GM23248 (cell line): Measurements from ENCODE around the gene C10orf90. TPM values are rescaled to one million over a fixed set of nuclear protein-coding genes. Genes with fewer than 3 reads are reported as not detected.
A peak's percentile ranks its signal among the peaks of the same experiment; 100 is the strongest.

Experiments used
- DNase-seq: peaks from one replicate; pipeline ENCODE4 v3.0.0-alpha.2; 2015
- H2AFZ ChIP-seq: fragments of 200-600 bp; sonication (generic); 2 replicates; pipeline ENCODE4 v1.6.1; 2016; ENCODE audit warnings: antibody characterized with exemption
- H3F3A ChIP-seq: fragments of 200-600 bp; sonication (generic); 2 replicates; pipeline ENCODE4 v1.6.1; 2016; ENCODE audit warnings: mild to moderate bottlenecking, antibody characterized with exemption, mixed run types; ENCODE audit not compliant: insufficient read depth
- H3K27ac ChIP-seq: fragments of 200-600 bp; sonication (generic); 2 replicates; pipeline ENCODE4 v1.5.1; 2016; ENCODE audit warnings: mild to moderate bottlenecking
- H3K27me3 ChIP-seq: fragments of 200-600 bp; sonication (generic); replicated peaks from 2 replicates; pipeline ENCODE4 v1.6.1; 2016; ENCODE audit warnings: mild to moderate bottlenecking; ENCODE audit not compliant: insufficient read depth
- H3K36me3 ChIP-seq: fragments of 200-600 bp; sonication (generic); 2 replicates; pipeline ENCODE4 v1.6.1; 2016; ENCODE audit warnings: low read depth, mild to moderate bottlenecking
- H3K4me1 ChIP-seq: fragments of 200-600 bp; sonication (generic); 2 replicates; pipeline ENCODE4 v1.6.1; 2016; ENCODE audit warnings: mild to moderate bottlenecking; ENCODE audit not compliant: insufficient read depth
- H3K4me2 ChIP-seq: fragments of 200-600 bp; sonication (generic); one replicate; pipeline ENCODE4 v1.6.1; 2016; ENCODE audit warnings: mild to moderate bottlenecking; ENCODE audit not compliant: unreplicated experiment
- H3K4me3 ChIP-seq: fragments of 200-600 bp; sonication (generic); 2 replicates; pipeline ENCODE4 v1.5.1; 2016; ENCODE audit warnings: mild to moderate bottlenecking
- H3K79me2 ChIP-seq: fragments of 200-600 bp; sonication (generic); 2 replicates; pipeline ENCODE4 v1.6.1; 2016; ENCODE audit warnings: mild to moderate bottlenecking; ENCODE audit not compliant: insufficient read depth
- H3K9ac ChIP-seq: fragments of 200-600 bp; sonication (generic); 2 replicates; pipeline ENCODE4 v1.6.1; 2016; ENCODE audit warnings: mild to moderate bottlenecking
- H3K9me2 ChIP-seq: fragments of 200-600 bp; sonication (generic); 2 replicates; pipeline ENCODE4 v1.6.1; 2016; ENCODE audit warnings: mixed run types, mild to moderate bottlenecking, moderate library complexity; ENCODE audit not compliant: insufficient read depth
- H3K9me3 ChIP-seq: fragments of 200-600 bp; sonication (generic); one replicate; pipeline ENCODE4 v1.6.1; 2017; ENCODE audit warnings: low read depth
- H4K20me1 ChIP-seq: fragments of 200-600 bp; sonication (generic); 2 replicates; pipeline ENCODE4 v1.6.0; 2016; ENCODE audit not compliant: insufficient read depth
- EZH2 ChIP-seq: fragments of 200-600 bp; sonication (generic); IDR thresholded peaks from 2 replicates; pipeline ENCODE4 v1.6.1; 2018; ENCODE audit warnings: antibody characterized with exemption, mild to moderate bottlenecking; ENCODE audit not compliant: insufficient read depth, poor library complexity, severe bottlenecking
- EZH2phosphoT487 ChIP-seq: fragments of 200-600 bp; sonication (generic); IDR thresholded peaks from 2 replicates; pipeline ENCODE4 v1.6.1; 2018; ENCODE audit warnings: antibody characterized with exemption, moderate library complexity, mild to moderate bottlenecking, low read depth; ENCODE audit not compliant: insufficient read depth
- WGBS, 2 experiments: methylation state at CpG; one replicate each; pipeline ENCODE4 v1.1.6; 2015 to 2017; ENCODE audit warnings: low lambda C conversion rate in 2 of 2, low coverage in 1 of 2; ENCODE audit errors: missing lambda C conversion rate in 2 of 2; 5-methylcytosine and 5-hydroxymethylcytosine counted together
- in situ Hi-C: fragments of 300-500 bp; cut with MboI; formaldehyde crosslinking; loops from 2 replicates; pipeline ENCODE4 v1.15.0; 2020
- polyA plus RNA-seq: library from polyadenylated mRNA; unstranded; fragments of >200 nt; fragmentation: Nextera tagmentation; extraction: Ambion mirVana; gene quantifications from 2 replicates; pipeline ENCODE4 v1.2.1, GENCODE V29; 2016
- total RNA-seq: library from RNA; depleted of rRNA; stranded (reverse); fragments of >200 nt; shearing (Covaris generic); gene quantifications from 2 replicates; pipeline ENCODE4 v1.2.3, GENCODE V29; 2014

Gene C10orf90
- total and polyA plus RNA-seq, 2 experiments from 2014 or later, result 0.22 to 0.71 TPM

DNA sequence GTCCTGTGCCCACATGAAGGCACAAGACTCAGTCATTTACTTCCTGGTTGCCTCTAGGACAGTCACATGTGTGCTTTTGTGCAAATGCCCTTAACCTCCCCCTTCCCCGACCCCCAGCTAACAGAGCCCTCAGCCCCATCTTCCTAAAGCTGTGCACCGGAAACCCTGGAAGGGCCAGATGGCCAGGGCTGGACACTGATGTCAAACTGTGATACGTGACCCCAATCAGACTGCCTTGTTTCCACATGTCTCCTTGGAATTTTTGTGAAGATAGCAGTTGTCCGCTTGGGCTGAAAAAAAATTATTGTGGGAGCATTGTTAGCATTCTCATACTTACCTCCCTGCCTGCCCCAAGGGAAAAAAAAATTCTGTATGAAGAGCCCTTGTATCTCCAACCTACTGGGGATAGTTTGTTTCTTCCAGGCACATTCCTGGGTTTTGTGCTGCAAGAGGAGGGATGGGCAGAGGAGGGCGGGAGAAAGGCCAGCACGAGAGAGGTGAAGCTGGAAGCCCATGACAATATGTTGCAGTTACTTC is 265.2 kb downstream of the C10orf90 start:
- Histone ChIP-seq H3K27me3 (no peaks in the 10 kb centered on the region), H3K9ac (no peak overlapping the region), H3K9me2 (no peaks in the 10 kb centered on the region), H2AFZ (no peak overlapping the region), H3K4me2 (no peak overlapping the region), H3K4me1 (peaks cover 8% of the 10 kb centered on the region), H3F3A (no peaks in the 10 kb centered on the region), H3K79me2 (no peaks in the 10 kb centered on the region), H3K36me3 (no peaks in the 10 kb centered on the region), H4K20me1 (no peaks in the 10 kb centered on the region), H3K4me3 (no peak overlapping the region), H3K9me3 (no peaks in the 10 kb centered on the region), H3K27ac (no peak overlapping the region)
- no peak for DNase-seq
- WGBS, 2 experiments, result 97 to 98% methylated on average over 6 of the region's 6 CpGs
- no peak for TF ChIP-seq EZH2phosphoT487
- TF ChIP-seq EZH2, result no peak
- in situ Hi-C loops, result no loop called here

DNA sequence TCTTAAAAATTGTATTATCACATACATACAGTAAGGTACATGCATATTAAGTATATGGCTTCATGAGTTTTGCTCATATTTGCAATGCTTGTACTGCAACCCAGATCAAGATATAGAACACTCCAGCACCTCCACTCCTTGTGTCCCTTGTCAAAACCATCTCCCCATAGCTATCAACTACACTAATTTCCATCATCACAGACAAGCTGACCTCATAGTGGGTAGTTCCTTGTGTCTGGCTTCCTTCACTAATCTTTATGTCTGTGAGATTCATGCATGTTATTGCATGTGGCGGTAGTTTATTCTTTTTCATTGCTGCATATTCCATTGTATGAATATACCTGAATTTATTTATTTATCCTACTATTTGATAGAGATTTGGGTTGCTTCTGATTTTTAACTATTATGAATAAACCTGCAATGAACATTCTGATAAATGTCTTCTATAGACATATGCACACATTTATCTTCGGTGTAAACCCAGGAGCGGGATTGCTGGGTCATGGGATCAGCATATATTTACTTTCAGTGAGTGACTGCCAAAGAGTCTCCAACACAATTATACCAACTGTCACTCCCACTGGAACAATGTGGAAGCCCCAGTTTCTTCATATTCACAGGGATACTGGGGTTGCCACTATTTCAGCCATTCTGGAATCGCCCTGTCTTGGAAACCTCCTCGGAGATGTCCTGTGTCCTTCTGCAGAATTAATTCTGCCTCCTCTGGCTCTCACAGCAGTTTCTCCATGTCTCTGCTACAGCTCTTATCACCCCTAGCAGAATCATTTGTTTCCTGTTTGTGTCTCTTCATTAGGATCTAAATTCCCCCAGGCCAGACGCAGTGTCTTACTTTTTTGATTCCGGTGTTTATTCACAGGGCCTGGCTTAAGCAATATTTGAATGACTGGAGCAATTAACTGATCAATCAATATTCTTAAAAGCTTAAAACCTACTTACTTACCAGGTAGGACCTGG is 267.5 kb downstream of the C10orf90 start:
- H3K4me2 ChIP-seq, result no peak overlapping the region
- TF ChIP-seq EZH2phosphoT487 (no peak), EZH2 (no peak)
- whole genome bisulfite sequencing, 2 experiments, result 95 to 96% methylated on average over 7 of the region's 7 CpGs
- in situ Hi-C loops, result no loop called here
- H3K4me1 ChIP-seq, result peaks cover 20% of the 10 kb centered on the region
- no peaks in the 10 kb centered on the region for H3K9me3 ChIP-seq
- H3K27me3 ChIP-seq, result no peaks in the 10 kb centered on the region
- peaks cover 13% of the 10 kb centered on the region; the same call in 1 of the 2 replicates for H3F3A ChIP-seq
- H3K79me2 ChIP-seq, result no peaks in the 10 kb centered on the region
- H2AFZ ChIP-seq, result no peak overlapping the region
- no peaks in the 10 kb centered on the region for H3K9me2 ChIP-seq
- no peak overlapping the region for H3K9ac ChIP-seq
- H4K20me1 ChIP-seq, result no peaks in the 10 kb centered on the region
- no peak for DNase-seq
- H3K36me3 ChIP-seq, result no peaks in the 10 kb centered on the region
- H3K27ac ChIP-seq, result no peak overlapping the region
- no peak overlapping the region for H3K4me3 ChIP-seq

DNA sequence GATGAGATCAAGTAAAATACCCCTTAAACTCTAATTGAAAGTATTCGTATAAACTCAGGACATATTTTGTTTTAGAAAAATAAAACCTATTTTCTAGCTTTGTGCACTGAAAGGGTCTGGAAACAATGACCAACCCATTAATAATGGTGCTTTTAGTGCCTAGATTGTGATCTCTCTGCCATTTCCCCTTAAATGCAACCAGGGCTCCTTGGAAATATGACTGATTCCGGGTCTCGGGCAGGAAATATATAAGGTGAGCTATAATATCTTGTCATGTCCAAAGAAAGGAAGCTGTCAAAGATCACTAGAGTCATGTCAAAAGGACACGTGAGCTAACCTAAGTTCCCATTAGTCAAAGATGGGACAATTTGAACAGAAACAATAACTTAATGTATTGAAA is 269.9 kb downstream of the C10orf90 start:
- in situ Hi-C loops, result no loop called here

DNA sequence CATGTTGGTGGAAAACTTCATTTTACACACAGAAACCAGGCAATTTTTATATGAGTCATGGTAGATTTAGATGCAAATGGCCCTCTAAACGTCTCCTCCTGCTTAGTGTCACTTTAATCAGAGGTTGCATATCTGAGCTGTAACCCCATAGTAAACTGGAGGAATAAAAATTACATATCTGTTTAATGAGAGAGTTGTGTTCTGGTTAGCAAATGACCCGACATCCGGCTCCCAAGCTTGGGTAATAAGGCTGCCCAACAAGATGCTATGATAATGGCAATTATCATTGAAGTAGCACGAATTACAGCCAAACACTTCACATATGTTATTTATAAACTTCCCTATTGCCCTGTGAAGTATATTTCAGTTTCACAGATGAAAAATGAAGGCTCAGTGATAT is 271.6 kb downstream of the C10orf90 start:
- peaks cover 25% of the 10 kb centered on the region for H3K4me1 ChIP-seq
- TF ChIP-seq EZH2, result no peak
- no peak for TF ChIP-seq EZH2phosphoT487
- 0 out of 2 replicates have a peak overlapping the region, but pooled peaks have one; percentile 1 for H2AFZ ChIP-seq
- peak overlapping the region; percentile 81 for H3K4me2 ChIP-seq
- WGBS, 2 experiments, result 32 to 47% methylated on average over 4 of the region's 4 CpGs
- H3K9me3 ChIP-seq, result no peaks in the 10 kb centered on the region
- H4K20me1 ChIP-seq, result no peaks in the 10 kb centered on the region
- H3K79me2 ChIP-seq, result no peaks in the 10 kb centered on the region
- peak overlapping the region; percentile 94 for H3K27ac ChIP-seq
- no peak overlapping the region for H3K9ac ChIP-seq
- H3K4me3 ChIP-seq, result no peak overlapping the region
- DNase-seq, result peak; percentile 37
- no peaks in the 10 kb centered on the region for H3K9me2 ChIP-seq
- no peaks in the 10 kb centered on the region for H3K27me3 ChIP-seq
- in situ Hi-C loops, result no loop called here
- H3K36me3 ChIP-seq, result no peaks in the 10 kb centered on the region
- H3F3A ChIP-seq, result peaks cover 28% of the 10 kb centered on the region

More for the DNA sequence above, 269.9 kb downstream of the C10orf90 start:
- Histone ChIP-seq H3K9me3 (no peaks in the 10 kb centered on the region), H3K9me2 (no peaks in the 10 kb centered on the region), H3K27ac (no peak overlapping the region), H2AFZ (no peak overlapping the region), H3F3A (peaks cover 28% of the 10 kb centered on the region), H3K79me2 (no peaks in the 10 kb centered on the region), H3K4me3 (no peak overlapping the region), H3K4me2 (no peak overlapping the region), H3K4me1 (peaks cover 25% of the 10 kb centered on the region), H3K9ac (no peak overlapping the region), H3K27me3 (no peaks in the 10 kb centered on the region), H3K36me3 (no peaks in the 10 kb centered on the region), H4K20me1 (no peaks in the 10 kb centered on the region)
- TF ChIP-seq EZH2phosphoT487, result no peak
- no peak for TF ChIP-seq EZH2
- WGBS, 2 experiments, result 87 to 89% methylated on average over 4 of the region's 4 CpGs
- no peak for DNase-seq
